Colonic mucosa (tissue), 4 donors: ENCODE results near the gene DDX1. TPM values are rescaled to one million over a fixed set of nuclear protein-coding genes. Genes with fewer than 3 reads are reported as not detected.

Experiments used
- DNase-seq: peaks from one replicate; pipeline ENCODE4 v3.0.0-alpha.2; 2020
- H3K27ac ChIP-seq: fragments of 200-600 bp; one replicate; pipeline ENCODE4 v1.8.0; 2021
- H3K27me3 ChIP-seq: fragments of 200-600 bp; one replicate; pipeline ENCODE4 v1.8.0; 2021
- H3K36me3 ChIP-seq: fragments of 200-600 bp; one replicate; pipeline ENCODE4 v1.8.0; 2021
- H3K4me1 ChIP-seq: fragments of 200-600 bp; one replicate; pipeline ENCODE4 v1.8.0; 2021; ENCODE audit warnings: mild to moderate bottlenecking
- H3K4me3 ChIP-seq: fragments of 200-600 bp; one replicate; pipeline ENCODE4 v1.8.0; 2021
- H3K9ac ChIP-seq, 2 donors: one replicate each; pipeline ENCODE4 v1.7.0; 2013; ENCODE audit warnings: control low read depth in 2 of 2, low read depth in 2 of 2, low read length in 2 of 2
- H3K9me3 ChIP-seq: fragments of 200-600 bp; one replicate; pipeline ENCODE4 v1.8.0; 2021
- CTCF ChIP-seq: fragments of 200-600 bp; IDR thresholded peaks from one replicate; pipeline ENCODE4 v1.8.0; 2022; ENCODE audit warnings: antibody characterized with exemption, mild to moderate bottlenecking
- intact Hi-C: fragments of 100-400 bp; cut with DNase I; formaldehyde crosslinking; loops from one replicate; pipeline ENCODE4 v1.14.1; 2022
- total RNA-seq, 2 donors: library from RNA; stranded (reverse); fragmentation: NEBNext Ultra II Directional in 1 of 2; extraction: Animal tissue kit (Norgen Biotek cat#: 25700) in 1 of 2; gene quantifications; one replicate each; pipeline ENCODE4 v1.2.1, GENCODE V29; 2021
- donor health status: healthy.
- donor health status: DM: no; HTN: no; CAD: no.
- donor health status: DM: no; HTN: no; CAD: no.

DDX1 gene
- total RNA-seq, 2 donors from 2014 or later: 71.6 to 91.3 TPM

- Histone ChIP-seq H3K4me1 (no peaks in the 10 kb centered on the region), H3K36me3 (no peaks in the 10 kb centered on the region), H3K4me3 (no peak overlapping the region), H3K9ac (no peak overlapping the region), H3K27me3 (no peaks in the 10 kb centered on the region), H3K27ac (no peak overlapping the region), H3K9me3 (no peaks in the 10 kb centered on the region)
- intact Hi-C loops: no loop called here
- no peak for TF ChIP-seq CTCF
- no peak for DNase-seq
These were observed 11.2 kb upstream of the DDX1 start for GRCh38 chr2:15580451-15580850.

GRCh38 chr2:15582710-15583357 lies 8.8 kb upstream of the DDX1 start:
- Histone ChIP-seq H3K36me3 (no peaks in the 10 kb centered on the region), H3K9me3 (no peaks in the 10 kb centered on the region)

GRCh38 chr2:15583826-15584225 lies 7.8 kb upstream of the DDX1 start:
- Histone ChIP-seq H3K4me1 (no peaks in the 10 kb centered on the region), H3K4me3 (no peak overlapping the region), H3K27me3 (no peaks in the 10 kb centered on the region), H3K9me3 (no peaks in the 10 kb centered on the region), H3K27ac (no peak overlapping the region), H3K36me3 (no peaks in the 10 kb centered on the region), H3K9ac (no peak overlapping the region)
- intact Hi-C loops: no loop called here
- DNase-seq: no peak
- no peak for TF ChIP-seq CTCF

More at GRCh38 chr2:15582710-15583357, 8.8 kb upstream of the DDX1 start:
- H3K27ac ChIP-seq: no peak overlapping the region
- TF ChIP-seq CTCF: no peak
- H3K4me3 ChIP-seq: no peak overlapping the region
- no peak overlapping the region for H3K9ac ChIP-seq
- no peaks in the 10 kb centered on the region for H3K4me1 ChIP-seq
- intact Hi-C loops: no loop called here
- no peak for DNase-seq
- H3K27me3 ChIP-seq: no peaks in the 10 kb centered on the region

GRCh38 chr2:15584316-15584715 lies 7.4 kb upstream of the DDX1 start:
- Histone ChIP-seq H3K4me3 (no peak overlapping the region), H3K27me3 (no peaks in the 10 kb centered on the region), H3K36me3 (no peaks in the 10 kb centered on the region), H3K4me1 (no peaks in the 10 kb centered on the region), H3K27ac (no peak overlapping the region), H3K9me3 (no peaks in the 10 kb centered on the region), H3K9ac (no peak overlapping the region)
- DNase-seq: no peak
- TF ChIP-seq CTCF: no peak
- intact Hi-C loops: no loop called here

- Histone ChIP-seq H3K9me3 (no peaks in the 10 kb centered on the region), H3K36me3 (no peaks in the 10 kb centered on the region), H3K9ac (no peak overlapping the region), H3K4me3 (no peak overlapping the region), H3K27me3 (no peaks in the 10 kb centered on the region), H3K27ac (no peak overlapping the region), H3K4me1 (no peaks in the 10 kb centered on the region)
- intact Hi-C loops: no loop called here
- no peak for TF ChIP-seq CTCF
- DNase-seq: no peak
These were observed 6.8 kb upstream of the DDX1 start for GRCh38 chr2:15584767-15585469.
